GM19351 (cell line): ENCODE results near the gene RAB9A.
"Not testable (repeated sequence)": the region's sequence is repeated elsewhere in the genome, so short reads cannot be mapped to it uniquely, and the experiment has no call there.

Experiments used
- ATAC-seq: cut with Tn5 transposase; IDR thresholded peaks from one replicate; pipeline ENCODE4 v1.9.1; 2021; ENCODE audit warnings: mild to moderate bottlenecking, moderate library complexity; ENCODE audit not compliant: unreplicated experiment

RAB9A gene

DNA sequence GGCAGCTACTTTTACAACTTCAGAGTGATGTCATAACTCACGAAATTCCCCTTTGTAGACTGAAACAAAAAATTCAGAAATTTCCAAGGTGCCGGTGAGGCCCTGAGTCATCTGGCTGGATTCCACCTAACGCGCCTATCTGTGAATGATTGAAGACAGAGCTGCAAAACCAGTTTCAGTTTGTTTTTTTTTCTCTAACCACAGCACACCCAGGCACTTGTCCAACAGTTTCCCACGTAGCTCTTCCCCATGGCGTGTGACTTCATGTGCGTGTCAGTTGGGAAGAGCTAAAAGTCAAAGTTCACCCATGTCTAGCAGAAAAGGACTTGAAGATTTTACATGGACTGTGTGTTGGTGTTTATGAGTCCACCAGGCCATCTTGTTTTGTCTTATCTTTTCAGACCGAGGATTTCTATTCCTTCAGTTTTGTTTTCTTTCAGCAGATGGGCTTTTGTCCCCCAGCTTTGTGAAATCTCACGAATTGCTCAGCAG, 19.6 kb upstream of the RAB9A start:
- peak; percentile 81 for ATAC-seq

DNA sequence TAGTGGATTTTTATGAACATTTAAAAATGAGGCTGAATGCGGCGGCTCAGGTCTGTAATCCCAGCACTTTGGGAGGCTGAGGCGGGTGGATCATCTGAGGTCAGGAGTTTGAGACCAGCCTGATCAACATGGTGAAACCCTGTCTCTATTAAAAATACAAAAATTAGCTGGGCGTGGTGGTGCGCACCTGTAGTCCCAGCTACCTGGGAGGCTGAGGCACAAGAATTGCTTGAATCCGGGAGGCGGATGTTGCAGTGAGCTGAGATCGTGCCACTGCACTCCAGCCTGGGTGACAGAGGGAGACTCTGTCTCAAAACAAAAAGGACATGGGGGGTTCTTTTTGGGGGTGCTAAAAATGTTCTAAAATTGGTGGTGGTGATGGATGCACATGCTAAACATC, 19.2 kb upstream of the RAB9A start:
- not testable (repeated sequence) for ATAC-seq

DNA sequence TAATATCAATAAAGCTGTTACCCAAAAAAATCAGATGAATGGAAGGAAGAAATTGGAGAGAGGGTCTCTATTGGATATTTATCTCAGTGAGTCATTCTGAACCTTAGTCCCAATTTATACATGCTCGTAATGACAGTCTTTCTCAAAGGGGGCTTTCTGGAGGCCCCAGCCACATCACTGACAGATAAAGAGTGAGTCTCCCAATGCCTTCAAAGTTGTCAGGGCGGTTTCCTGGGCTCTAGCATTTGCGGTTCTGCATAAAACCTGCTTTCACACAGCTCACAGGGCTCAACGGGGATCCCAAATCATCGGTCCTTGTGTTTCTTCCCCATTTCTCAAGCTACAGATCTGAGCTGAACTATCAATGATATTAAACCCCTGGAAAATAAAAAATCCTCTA, 18.7 kb upstream of the RAB9A start:
- ATAC-seq = no peak

DNA sequence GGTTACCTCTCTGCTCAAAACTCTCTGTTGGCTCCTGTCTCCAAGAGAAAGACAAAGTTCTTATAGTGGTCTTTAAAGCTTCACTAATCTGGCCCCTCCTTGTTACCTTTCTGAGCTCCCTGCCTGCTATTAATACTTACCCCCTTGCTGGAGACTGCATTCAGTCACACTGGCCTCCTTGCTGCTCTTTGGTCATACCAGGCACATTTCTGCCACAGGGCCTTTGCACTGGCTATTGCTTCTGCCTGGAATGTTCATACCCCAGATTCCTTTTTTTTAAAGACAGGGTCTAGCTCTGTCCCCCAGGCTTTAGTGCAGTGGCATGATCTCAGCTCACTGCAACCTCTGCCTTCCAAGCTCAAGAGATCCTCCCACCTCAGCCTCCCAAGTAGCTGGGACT, 15.9 kb upstream of the RAB9A start:
- no peak for ATAC-seq

DNA sequence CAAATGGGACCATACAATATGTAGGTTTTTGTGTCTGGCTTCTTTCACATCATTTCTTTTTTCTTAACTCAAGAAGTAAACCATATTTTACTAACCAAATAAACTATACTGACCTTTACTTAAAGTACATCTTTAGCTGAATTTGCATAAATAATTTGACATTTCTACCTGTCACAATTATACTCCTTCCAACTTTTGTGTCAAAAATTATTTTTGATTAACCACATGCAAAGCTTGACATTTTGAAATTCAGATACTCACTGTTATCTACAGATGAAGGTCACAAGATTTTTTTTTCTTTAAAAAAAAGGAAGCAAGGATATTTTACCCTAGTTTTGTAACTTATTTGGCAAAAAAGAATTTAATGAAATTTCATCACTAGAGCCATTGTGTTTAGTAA, 12.0 kb upstream of the RAB9A start:
- ATAC-seq = no peak

DNA sequence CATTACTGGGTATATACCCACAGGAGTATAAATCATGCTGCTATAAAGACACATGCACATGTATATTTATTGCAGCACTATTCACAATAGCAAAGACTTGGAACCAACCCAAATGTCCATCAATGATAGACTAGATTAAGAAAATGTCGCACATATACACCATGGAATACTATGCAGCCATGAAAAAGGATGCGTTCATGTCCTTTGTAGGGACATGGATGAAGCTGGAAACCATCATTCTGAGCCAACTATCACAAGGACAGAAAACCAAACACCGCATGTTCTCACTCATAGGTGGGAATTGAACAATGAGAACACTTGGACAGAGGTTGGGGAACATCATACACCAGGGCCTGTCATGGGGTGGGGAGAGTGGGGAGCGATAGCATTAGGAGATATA, 9.2 kb upstream of the RAB9A start:
- ATAC-seq = not testable (repeated sequence)

DNA sequence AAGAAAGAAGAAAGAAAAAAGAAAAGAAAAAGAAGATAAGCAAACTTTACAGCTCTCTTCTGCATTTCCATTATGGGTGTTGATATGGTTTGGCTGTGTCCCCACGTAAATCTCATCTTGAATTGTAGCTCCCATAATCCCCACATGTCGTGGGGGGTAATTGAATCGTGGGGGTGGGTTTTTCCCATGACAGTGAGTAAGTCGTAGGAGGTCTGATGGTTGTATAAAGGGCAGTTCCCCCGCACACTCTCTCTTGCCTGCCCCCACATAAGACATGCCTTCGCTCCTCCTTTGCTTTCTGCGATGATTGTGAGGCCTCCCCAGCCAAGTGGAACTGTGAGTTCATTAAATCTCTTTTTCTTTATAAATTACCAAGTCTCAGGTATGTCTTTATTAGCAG, 7.3 kb upstream of the RAB9A start:
- ATAC-seq = no peak

DNA sequence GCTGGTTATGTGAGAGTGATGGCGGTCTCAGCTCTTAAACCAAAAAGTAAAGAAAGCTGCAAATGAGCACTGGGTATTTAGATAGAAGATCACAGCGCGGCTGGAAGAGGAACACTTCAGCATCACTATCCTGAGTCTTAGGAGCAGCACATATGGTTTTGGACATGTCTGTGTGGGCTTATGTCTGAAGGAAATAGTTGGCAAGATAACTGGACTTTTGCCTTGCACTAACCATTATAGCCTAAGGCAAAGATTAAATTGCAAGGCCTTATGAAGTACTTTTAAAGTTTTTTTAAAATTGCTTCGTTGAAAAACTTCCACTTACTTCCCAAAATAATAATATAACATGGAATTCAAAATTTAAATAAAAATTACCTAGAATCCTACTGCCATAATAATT, 4.6 kb upstream of the RAB9A start:
- no peak for ATAC-seq

DNA sequence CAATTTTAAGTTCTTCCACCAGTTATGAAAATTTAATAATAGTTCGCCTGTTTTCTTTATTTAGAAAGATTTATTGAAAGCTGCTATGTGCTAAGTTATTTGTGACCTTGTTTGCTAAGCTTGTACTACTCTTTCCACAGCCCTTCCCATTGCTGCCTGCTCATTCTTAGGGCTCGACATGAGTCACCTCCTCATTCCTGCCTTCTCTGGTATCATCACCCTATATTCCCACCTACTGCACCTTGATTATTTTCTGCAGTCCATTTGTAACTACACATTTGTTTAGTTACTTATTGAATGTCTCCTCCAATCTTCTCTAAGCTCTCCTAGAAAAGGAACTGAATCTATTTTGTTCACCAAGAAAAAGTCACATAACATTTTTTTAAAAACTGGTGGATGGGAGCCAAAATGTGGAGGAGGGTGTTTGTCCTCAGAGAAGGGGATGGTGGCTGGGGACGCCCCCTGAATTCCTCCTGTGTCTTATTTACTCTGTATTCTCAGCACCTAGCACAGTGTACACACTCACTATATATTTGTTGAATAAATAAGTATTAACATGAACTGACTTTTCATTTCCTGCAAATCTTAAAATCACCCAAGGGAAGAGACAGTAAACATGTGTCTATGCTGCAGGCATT, 3.7 kb upstream of the RAB9A start:
- ATAC-seq = no peak

DNA sequence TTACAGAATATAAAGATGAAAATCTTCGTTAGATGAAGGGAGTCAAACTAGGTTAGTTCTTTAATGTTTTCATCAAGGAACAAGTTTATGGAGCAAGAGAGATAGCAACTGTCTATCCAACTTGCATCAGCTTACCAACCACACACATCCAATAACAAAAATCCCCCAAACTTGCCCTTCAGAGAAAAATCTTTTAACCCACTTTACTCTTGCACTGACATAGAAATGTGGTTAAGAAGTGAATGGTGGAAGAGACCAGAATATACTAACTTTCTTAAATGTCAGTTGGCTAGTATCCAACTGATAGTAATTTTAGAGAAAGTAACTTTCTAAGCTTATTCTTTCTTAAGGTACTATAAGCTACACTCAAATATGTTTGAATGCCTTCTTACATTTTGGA, 1.7 kb upstream of the RAB9A start:
- ATAC-seq = no peak

DNA sequence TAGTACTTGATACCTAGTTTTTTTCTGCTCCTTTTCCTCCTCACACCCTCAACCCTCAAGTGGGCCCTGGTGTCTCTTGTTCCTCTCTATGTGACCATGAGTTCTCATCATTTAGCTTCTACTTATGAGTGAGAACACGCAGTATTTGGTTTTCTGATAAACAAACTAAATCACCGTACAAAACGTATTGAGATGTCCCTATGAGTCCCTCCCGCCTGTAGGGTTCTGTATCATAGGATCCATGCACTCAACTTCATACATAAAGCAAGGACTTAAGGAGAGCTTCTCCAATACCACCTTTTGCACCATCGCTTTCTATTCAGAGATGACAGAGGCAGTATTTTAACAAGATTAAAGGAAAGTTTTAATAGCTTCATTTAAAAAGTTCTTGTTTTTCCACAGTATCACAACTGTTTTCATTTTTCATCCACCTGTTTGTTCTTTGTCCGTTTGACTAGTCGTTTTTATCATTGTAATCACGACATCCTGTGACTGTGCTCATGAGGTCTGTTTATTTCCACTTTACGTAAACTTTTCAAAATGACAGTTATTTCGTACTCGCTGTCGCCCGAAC, 457 bp upstream of the RAB9A start:
- ATAC-seq = no peak

DNA sequence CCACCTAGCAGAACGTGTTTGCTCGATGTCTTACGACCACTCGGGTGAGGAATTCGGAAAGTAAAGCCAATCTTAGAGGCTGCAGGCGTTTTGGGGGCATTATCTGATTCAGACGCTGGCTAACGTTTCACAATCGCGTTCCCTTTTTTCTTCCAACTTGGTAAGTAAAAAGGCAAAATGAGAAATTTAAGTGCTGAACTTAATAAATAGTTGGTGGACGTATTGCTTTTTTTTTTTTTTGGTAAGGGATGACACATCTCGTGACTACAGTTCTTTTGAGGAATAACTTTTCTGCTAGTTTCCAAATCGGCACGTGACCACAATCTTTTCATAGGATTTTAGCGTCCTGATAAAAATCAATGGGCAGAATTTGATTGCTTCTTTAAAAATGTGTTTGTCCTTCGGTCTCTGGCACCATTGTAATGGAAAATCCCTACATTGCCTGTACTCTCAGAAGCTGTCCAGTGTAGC, 848 bp downstream of the RAB9A start:
- no peak for ATAC-seq

DNA sequence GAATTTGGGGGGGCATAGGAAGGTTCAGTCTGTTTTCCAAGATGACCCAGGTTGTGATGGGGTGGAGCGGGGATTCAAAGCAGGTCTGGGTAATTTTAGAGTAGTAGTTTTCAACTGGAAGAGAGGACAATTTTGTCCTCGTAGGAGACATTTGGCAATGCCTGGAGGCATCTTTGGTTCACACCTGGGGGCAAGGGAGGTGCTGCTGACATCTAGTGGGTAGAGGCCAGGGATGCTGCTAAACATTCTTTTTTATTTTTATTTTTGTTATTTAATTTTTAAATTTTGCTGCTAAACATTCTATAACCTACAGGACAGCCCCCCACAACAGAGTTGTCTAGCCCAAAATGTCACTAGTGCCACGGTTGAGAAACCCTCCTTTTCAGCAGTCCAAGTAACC, 1.9 kb downstream of the RAB9A start:
- ATAC-seq = no peak

DNA sequence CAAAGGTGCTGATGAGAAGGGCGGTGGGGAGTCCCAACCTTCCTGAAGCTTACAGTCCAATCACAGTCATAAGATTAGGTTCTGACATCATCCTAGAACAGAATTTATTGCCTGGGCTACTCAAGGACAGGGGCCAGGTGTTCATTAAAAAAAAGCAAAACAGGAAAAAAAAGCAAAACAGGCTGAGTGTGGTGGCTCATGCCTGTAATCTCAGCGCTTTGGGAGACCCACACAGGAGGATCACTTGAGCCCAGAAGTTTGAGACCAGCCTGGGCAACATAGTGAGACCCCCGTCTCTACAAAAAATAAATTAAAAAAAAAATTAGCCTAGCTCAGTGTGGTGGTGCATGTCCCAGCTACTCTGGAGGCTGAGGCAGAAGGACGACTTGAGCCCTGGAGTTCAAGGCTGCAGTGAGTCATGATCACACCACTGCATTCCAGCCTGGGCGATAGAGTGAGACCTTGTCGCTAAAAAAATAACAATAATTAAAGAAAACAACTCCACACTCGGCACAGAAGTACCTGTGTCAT, 3.0 kb downstream of the RAB9A start:
- ATAC-seq = no peak

DNA sequence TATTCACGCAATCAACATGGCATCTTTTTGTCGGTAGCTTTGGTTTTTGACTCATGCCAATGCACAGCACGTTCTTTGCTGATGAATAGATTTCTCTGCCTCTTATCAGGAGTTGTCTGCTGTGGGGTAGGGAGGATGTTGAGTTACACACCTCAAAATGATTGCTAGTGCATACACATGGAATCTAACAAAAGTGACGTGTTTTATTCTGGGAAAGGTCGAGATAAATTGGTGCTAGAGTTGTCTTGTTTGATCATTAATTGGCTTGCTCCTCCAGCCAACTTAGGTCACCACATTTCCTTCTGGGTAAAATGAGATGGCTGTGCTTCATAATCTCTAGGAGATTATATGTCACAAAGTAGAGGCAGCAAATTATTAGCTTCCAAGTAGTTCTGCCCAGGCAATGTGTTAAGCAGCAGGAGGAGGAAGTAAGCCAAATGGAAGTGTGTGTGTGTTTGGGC, 3.9 kb downstream of the RAB9A start:
- no peak for ATAC-seq

DNA sequence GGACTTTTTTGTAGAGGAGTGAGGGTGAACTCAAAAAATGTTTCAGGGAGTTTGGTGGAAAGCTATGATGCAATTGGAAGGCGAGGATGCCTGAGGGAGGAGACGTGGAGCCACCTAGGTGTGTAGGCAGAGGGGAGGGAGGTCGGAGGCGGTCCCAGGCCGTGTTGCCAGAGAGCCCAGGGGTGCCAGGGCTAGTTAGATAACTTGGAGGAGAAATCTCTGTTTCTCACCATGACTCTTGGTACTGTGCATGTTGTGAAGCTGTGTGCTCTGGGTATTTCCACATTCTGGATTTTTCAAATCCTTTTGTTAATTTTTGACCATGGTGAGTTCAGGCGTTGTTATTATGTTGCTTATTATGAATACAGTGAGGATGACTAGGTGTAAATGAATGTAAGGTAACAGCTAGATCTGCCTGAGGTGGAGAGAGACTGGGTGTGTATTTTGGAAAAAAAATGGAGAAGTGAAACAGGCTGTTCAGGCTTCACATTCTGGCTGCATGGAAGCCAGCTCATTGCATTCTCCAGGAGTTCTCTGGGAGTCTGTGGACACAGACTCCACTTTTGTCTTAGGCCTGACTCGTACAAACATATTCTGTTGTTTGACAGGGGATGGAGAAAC, 4.5 kb downstream of the RAB9A start:
- no peak for ATAC-seq

DNA sequence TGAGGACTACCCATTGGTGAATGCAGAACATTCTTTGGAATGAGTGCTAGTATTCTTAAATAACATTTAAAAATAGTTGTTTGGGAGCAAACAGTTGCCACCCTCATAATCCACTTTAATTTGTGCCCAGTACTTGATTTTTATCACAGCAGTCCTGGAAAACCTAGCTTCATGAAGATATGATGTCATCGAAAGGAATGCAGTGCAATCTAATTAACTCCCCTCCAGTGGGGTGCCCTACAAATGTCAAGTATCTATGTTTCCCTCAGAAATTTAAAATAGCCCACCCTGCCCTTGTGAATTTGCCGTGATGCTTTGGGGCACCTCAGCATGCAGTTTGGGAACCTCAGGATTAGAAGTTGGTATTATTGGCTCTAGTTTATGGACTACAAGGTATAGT, 5.4 kb downstream of the RAB9A start:
- ATAC-seq = no peak

DNA sequence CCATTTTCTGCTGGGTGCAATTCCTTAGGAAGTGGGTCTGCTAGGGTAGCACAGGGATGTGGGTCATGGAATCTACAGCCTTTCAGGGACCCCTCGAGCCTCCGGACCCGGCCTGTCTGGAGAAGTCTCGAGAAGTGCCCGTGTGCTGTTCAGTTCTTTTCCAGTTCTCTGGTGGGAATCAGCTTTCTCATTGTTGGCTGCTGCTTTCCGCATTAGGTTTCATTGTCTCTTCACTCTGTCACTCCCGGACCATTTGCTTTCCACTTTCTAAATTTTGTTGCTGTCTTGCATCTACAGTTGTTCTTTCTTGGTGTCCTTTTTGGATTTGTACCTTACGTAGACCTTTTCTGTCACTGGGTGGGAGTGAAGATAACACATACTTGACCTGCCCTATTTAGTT, 6.1 kb downstream of the RAB9A start:
- no peak for ATAC-seq

DNA sequence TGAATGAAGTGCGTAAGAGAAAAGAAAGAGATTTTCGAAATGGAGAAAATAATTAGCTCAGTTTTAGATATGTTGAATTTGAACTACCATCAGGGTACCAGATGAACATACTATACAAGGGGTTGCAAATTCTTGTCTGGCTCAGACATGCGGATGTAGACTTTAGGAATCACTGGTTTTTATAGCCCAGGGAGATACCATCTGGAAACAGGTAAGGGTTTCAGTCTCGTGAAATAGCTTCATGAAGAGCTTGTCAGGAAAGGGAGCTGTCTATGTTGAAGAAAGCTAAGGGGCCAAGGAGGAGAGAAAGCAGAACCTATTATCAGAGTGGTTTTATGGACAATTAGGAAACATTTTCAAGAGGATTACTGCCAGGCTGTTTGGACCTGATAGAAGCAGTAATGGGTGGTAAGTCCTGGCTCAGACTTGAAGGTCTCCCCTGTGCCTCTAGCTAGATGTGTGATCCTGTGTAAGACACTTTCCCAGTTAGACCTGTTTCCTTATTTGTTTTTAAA, 6.7 kb downstream of the RAB9A start:
- ATAC-seq = no peak

DNA sequence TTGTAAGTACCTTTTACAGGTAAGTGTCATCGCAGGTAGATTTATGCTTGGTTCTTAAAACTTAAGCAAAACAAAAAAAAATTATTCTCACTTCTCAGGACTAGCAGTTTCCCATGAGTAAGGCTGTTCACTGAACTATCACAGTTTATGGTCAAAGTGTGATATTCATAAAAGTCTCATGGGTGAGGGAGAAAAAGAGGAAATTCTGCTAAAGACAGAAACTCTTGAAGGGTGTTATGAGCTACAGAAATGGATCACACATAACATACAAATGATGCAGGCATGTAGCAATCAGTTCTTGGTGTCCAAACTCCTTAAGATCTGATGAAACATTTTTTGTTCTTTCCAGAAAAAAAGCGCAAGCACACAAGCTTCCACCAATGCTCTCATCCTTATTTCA, 8.5 kb downstream of the RAB9A start:
- ATAC-seq = peak; percentile 63

DNA sequence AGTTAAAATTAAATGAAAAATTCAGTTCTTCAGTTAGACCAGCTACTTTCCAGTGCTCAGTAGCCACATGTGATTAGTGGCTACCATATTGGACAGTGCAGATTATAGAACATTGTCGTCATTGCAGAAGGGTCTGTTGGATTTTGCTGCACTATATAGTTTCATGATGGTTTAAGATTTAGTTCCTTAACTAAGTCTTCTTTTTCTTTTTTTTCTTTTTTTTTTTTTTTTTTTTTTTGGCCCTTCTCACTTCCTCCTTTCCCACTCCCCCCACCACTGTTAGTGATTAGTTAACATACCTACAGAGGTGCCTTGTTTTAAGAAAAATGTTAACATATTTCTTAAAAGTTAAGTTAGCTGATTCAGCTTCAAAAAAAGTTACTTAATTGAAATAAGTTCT, 9.0 kb downstream of the RAB9A start:
- no peak for ATAC-seq

DNA sequence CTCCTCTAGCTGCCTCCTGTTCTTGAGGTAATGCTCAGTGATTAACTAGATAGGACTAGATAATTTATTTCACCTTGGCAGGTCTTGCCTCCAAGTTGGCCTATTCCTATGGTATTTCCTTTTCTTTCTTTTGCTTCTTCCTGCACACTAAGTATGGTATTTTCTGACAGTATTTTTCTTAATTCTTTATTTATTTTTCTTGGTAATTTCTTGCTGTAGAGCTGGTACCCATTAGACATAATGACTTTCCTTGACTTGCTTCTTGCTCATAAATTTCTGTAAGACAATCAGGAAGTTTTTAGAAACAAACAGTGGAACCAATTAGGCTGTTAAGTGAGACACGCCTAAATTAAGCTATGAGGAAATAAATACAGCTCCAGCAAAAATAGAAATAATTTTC, 9.5 kb downstream of the RAB9A start:
- ATAC-seq = no peak
